Gastrocnemius medialis (tissue), 4 donors: ENCODE results near the gene TIPIN.

Experiments
- CTCF ChIP-seq, 5 experiments: fragments of 450-650 bp in 3 of 5; fragments of 200-600 bp in 2 of 5; sonication (generic) in 2 of 5; IDR thresholded peaks in 4 of 5; conservative IDR thresholded peaks in 1 of 5; 1 replicate in 4 of 5; 2 replicates in 1 of 5; pipeline ENCODE4 v1.5.1; 2016 to 2019; ENCODE audit warnings: antibody characterized with exemption in 5 of 5, mild to moderate bottlenecking in 3 of 5, moderate library complexity in 3 of 5
- POLR2A ChIP-seq, 2 donors: fragments of 450-650 bp; IDR thresholded peaks; one replicate each; pipeline ENCODE4 v1.6.1; 2017; ENCODE audit warnings: antibody characterized with exemption in 2 of 2, mild to moderate bottlenecking in 2 of 2, moderate library complexity in 2 of 2

- TF ChIP-seq POLR2A (IDR thresholded peaks at IDR 0.05) (no peak), CTCF (IDR thresholded peaks at IDR 0.05 in 4 of 5, conservative IDR thresholded peaks at IDR 0.05 in 1 of 5) (no peak)
These were observed 68.4 kb downstream of the TIPIN start for GRCh38 chr15:66288093-66288492.
